GM12878 (cell line): Measurements from ENCODE around the gene KIF21A.

Experiments
- CBX3 ChIP-seq: fragments of 200-600 bp; sonication (generic); IDR thresholded peaks from 2 replicates; pipeline ENCODE4 v1.6.1; 2016; ENCODE audit warnings: low read depth, borderline replicate concordance
- EP300 ChIP-seq, 2 experiments: fragments of 150-350 bp in 1 of 2; IDR thresholded peaks; 2 replicates each; pipeline ENCODE4 v1.6.1; 2011 to 2012; ENCODE audit warnings: low read depth in 2 of 2, low read length in 2 of 2, borderline replicate concordance in 1 of 2, improper control_type of control experiment in 1 of 2, inconsistent platforms in 1 of 2; ENCODE audit not compliant: control insufficient read depth in 1 of 2
- EZH2 ChIP-seq: IDR thresholded peaks from 2 replicates; pipeline ENCODE4 v1.6.1; 2012; ENCODE audit warnings: low read depth, mild to moderate bottlenecking, control low read depth, inconsistent platforms, low read length, borderline replicate concordance; ENCODE audit not compliant: control insufficient read depth
- HDAC2 ChIP-seq: fragments of 200-600 bp; sonication (generic); IDR thresholded peaks from 2 replicates; pipeline ENCODE4 v1.6.1; 2017
- MXI1 ChIP-seq: fragments of 150-350 bp; IDR thresholded peaks from 2 replicates; pipeline ENCODE4 v1.6.1; 2011; ENCODE audit warnings: low read depth, mild to moderate bottlenecking, inconsistent platforms, low read length, improper control_type of control experiment
- POLR2A ChIP-seq: IDR thresholded peaks from 2 replicates; pipeline ENCODE4 v1.6.1; 2011; ENCODE audit warnings: low read depth, mild to moderate bottlenecking, low read length
- RAD21 ChIP-seq: IDR thresholded peaks from 2 replicates; pipeline ENCODE4 v1.6.1; 2011; ENCODE audit warnings: mild to moderate bottlenecking, low read depth, low read length, moderate library complexity; ENCODE audit not compliant: insufficient read depth
- SIN3A ChIP-seq: IDR thresholded peaks from 2 replicates; pipeline ENCODE4 v1.6.1; 2012; ENCODE audit warnings: low read depth, low read length, improper control_type of control experiment
- SUPT20H ChIP-seq: IDR thresholded peaks from 2 replicates; pipeline ENCODE4 v1.6.1; 2011; ENCODE audit warnings: low read depth, mild to moderate bottlenecking, low read length, moderate library complexity, borderline replicate concordance; ENCODE audit not compliant: control insufficient read depth
- USF1 ChIP-seq: IDR thresholded peaks from 2 replicates; pipeline ENCODE4 v1.6.1; 2011; ENCODE audit warnings: borderline replicate concordance, low read depth, mild to moderate bottlenecking, moderate library complexity, mixed read lengths, low read length; ENCODE audit not compliant: insufficient read depth; ENCODE audit errors: extremely low read length
- ZBTB33 ChIP-seq: fragments of 450-650 bp; IDR thresholded peaks from 2 replicates; pipeline ENCODE4 v1.6.1; 2017; ENCODE audit warnings: mild to moderate bottlenecking
- ZNF24 ChIP-seq: fragments of 450-650 bp; IDR thresholded peaks from 2 replicates; pipeline ENCODE4 v1.6.1; 2017; ENCODE audit warnings: antibody characterized with exemption, mild to moderate bottlenecking
- ZNF622 ChIP-seq: fragments of 450-650 bp; IDR thresholded peaks from 2 replicates; pipeline ENCODE4 v1.6.1; 2017; ENCODE audit warnings: mild to moderate bottlenecking, inconsistent platforms
- TF ChIP-seq, protein P1 (sequence below), 3 experiments: IDR thresholded peaks in 2 of 3; conservative IDR thresholded peaks in 1 of 3; 2 replicates each; pipeline ENCODE4 v1.5.1; 2011; ENCODE audit warnings: low read depth in 3 of 3, low read length in 3 of 3, mild to moderate bottlenecking in 3 of 3, control low read depth in 2 of 3, moderate library complexity in 2 of 3, inconsistent platforms in 1 of 3, mixed read lengths in 1 of 3; ENCODE audit not compliant: control insufficient read depth in 2 of 3, insufficient read depth in 1 of 3; ENCODE audit errors: extremely low read depth in 1 of 3

DNA sequence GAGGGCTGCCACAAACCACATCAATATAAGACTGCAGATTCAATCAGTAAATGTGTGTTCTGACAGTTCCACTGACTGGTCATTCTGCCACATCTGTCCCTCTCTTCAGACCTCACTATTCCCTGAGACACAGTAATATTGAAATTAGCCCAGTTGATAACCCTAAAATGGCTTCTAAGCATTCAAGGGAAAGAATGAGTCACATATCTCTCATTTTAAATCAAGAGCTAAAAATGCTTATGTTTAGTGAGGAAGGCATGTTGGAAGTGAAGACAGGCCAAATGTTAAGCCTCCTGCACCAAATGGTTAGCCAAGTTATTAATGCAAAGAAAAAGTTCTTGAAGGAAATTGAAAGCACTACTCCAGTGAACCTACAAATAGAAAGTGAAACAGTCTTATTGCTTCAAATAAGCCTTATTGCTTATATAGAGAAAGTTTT, 24.5 kb upstream of the KIF21A start:
- TF ChIP-seq, protein P1, sequence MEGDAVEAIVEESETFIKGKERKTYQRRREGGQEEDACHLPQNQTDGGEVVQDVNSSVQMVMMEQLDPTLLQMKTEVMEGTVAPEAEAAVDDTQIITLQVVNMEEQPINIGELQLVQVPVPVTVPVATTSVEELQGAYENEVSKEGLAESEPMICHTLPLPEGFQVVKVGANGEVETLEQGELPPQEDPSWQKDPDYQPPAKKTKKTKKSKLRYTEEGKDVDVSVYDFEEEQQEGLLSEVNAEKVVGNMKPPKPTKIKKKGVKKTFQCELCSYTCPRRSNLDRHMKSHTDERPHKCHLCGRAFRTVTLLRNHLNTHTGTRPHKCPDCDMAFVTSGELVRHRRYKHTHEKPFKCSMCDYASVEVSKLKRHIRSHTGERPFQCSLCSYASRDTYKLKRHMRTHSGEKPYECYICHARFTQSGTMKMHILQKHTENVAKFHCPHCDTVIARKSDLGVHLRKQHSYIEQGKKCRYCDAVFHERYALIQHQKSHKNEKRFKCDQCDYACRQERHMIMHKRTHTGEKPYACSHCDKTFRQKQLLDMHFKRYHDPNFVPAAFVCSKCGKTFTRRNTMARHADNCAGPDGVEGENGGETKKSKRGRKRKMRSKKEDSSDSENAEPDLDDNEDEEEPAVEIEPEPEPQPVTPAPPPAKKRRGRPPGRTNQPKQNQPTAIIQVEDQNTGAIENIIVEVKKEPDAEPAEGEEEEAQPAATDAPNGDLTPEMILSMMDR (IDR thresholded peaks at IDR 0.05 in 2 of 3, conservative IDR thresholded peaks at IDR 0.05 in 1 of 3; ENCODE audit: control insufficient read depth in 2 of 3, extremely low read depth in 1 of 3, insufficient read depth in 1 of 3, low read depth in 3 of 3, low read length in 3 of 3): no peak
- no peak for TF ChIP-seq CBX3
- no peak for TF ChIP-seq SIN3A
- TF ChIP-seq ZNF622: no peak
- no peak for TF ChIP-seq HDAC2
- TF ChIP-seq ZBTB33: no peak
- no peak for TF ChIP-seq POLR2A
- no peak for TF ChIP-seq ZNF24
- no peak for TF ChIP-seq EZH2
- no peak for TF ChIP-seq RAD21
- no peak for TF ChIP-seq USF1
- no peak for TF ChIP-seq EP300 (IDR thresholded peaks at IDR 0.05; ENCODE audit: borderline replicate concordance in 1 of 2, control insufficient read depth in 1 of 2, low read depth in 2 of 2, low read length in 2 of 2)
- no peak for TF ChIP-seq SUPT20H
- TF ChIP-seq MXI1: no peak
